A549 (cell line): Measurements from ENCODE around the gene NFIA. TPM values are rescaled to one million over a fixed set of nuclear protein-coding genes. Genes with fewer than 3 reads are reported as not detected.
"Not testable (repeated sequence)": the region's sequence is repeated elsewhere in the genome, so short reads cannot be mapped to it uniquely, and the experiment has no call there.

ENCODE experiments used
- ATAC-seq, 2 experiments: fragments of 200-7000 bp in 1 of 2; fragments of >200 bp in 1 of 2; cut with Nextera tagmentation in 1 of 2; cut with Tn5 transposase in 1 of 2; 3 replicates each; pipeline versions ENCODE4 v1.8.0 to v1.9.1; 2018 to 2020; ENCODE audit warnings: mild to moderate bottlenecking in 1 of 2, moderate library complexity in 1 of 2
- CTCF ChIA-PET: fragments of 300-600 bp; sonication (Branson Sonifier 250); formaldehyde crosslinking; extraction: SDS; loops from one replicate; lab custom pipeline; 2021; ENCODE audit warnings: antibody characterized with exemption, inconsistent platforms; lab: Yijun Ruan, JAX
- POLR2A ChIA-PET: fragments of 350-600 bp; formaldehyde crosslinking; extraction: SDS; loops from one replicate; lab custom pipeline; 2021; ENCODE audit warnings: antibody characterized with exemption, inconsistent platforms; lab: Yijun Ruan, JAX
- DNase-seq, 2 experiments: peaks; one replicate each; pipeline versions ENCODE4 v3.0.0 to v3.0.0-alpha.2; 2011 to 2016; ENCODE audit warnings: low read depth in 1 of 2, low spot score in 1 of 2
- FAIRE-seq: peaks from 2 replicates; lab custom pipeline; 2011; peaks lifted over from hg19 to GRCh38; lab: Jason Lieb, UNC
- H3K27ac ChIP-seq, 2 experiments: fragments of >200 bp; sonication (Bioruptor Twin); formaldehyde crosslinking; 3 replicates each; pipeline ENCODE4 v1.5.1; 2016 to 2017
- H3K4me1 ChIP-seq: fragments of >200 bp; sonication (Bioruptor Twin); formaldehyde crosslinking; 3 replicates; pipeline ENCODE4 v1.6.1; 2016
- H3K4me2 ChIP-seq: fragments of >200 bp; sonication (Bioruptor Twin); formaldehyde crosslinking; 3 replicates; pipeline ENCODE4 v1.6.1; 2016
- H3K4me3 ChIP-seq: fragments of >200 bp; sonication (Bioruptor Twin); formaldehyde crosslinking; 3 replicates; pipeline ENCODE4 v1.5.1; 2016
- H3K9me3 ChIP-seq: fragments of >200 bp; sonication (Bioruptor Twin); formaldehyde crosslinking; 3 replicates; pipeline ENCODE4 v1.6.1; 2016
- BHLHE40 ChIP-seq: IDR thresholded peaks from 2 replicates; pipeline ENCODE4 v1.6.1; 2012; ENCODE audit warnings: low read depth, low read length, inconsistent platforms
- CEBPB ChIP-seq, 2 experiments: fragments of >200 bp in 1 of 2; sonication (Bioruptor Twin) in 1 of 2; formaldehyde crosslinking in 1 of 2; IDR thresholded peaks; 2 replicates each; pipeline ENCODE4 v1.6.1; 2012 to 2016
- CHD2 ChIP-seq: fragments of 150-350 bp; IDR thresholded peaks from 2 replicates; pipeline ENCODE4 v1.6.1; 2014; ENCODE audit warnings: low read length; ENCODE audit not compliant: partially characterized antibody
- CTCF ChIP-seq: fragments of >200 bp; sonication (Bioruptor Twin); formaldehyde crosslinking; IDR thresholded peaks from 3 replicates; pipeline ENCODE4 v1.5.1; 2016
- E2F6 ChIP-seq: IDR thresholded peaks from 2 replicates; pipeline ENCODE4 v1.6.1; 2012; ENCODE audit warnings: low read depth, borderline replicate concordance
- EHMT2 ChIP-seq: fragments of 200-600 bp; sonication (generic); IDR thresholded peaks from 2 replicates; pipeline ENCODE4 v1.6.1; 2016; ENCODE audit warnings: antibody characterized with exemption, low read depth, mild to moderate bottlenecking, moderate library complexity
- GATA3 ChIP-seq: IDR thresholded peaks from 2 replicates; pipeline ENCODE4 v1.6.1; 2012; ENCODE audit warnings: borderline replicate concordance
- HDAC2 ChIP-seq: fragments of 200-600 bp; sonication (generic); IDR thresholded peaks from 2 replicates; pipeline ENCODE4 v1.6.1; 2016
- JUN ChIP-seq, 2 experiments: fragments of >200 bp; sonication (Bioruptor Twin); formaldehyde crosslinking; IDR thresholded peaks; 2 replicates in 1 of 2; 3 replicates in 1 of 2; pipeline ENCODE4 v1.6.1; 2016 to 2017
- MAFK ChIP-seq: fragments of 450-650 bp; IDR thresholded peaks from 2 replicates; pipeline ENCODE4 v1.6.1; 2014; ENCODE audit not compliant: partially characterized antibody
- NFE2L2 ChIP-seq: fragments of 150-350 bp; conservative IDR thresholded peaks from 2 replicates; pipeline ENCODE4 v1.6.1; 2014; ENCODE audit warnings: low read length
- NPAS2 ChIP-seq: fragments of 250-450 bp; sonication (Bioruptor Pico); IDR thresholded peaks from 2 replicates; pipeline ENCODE4 v1.8.0; 2022; ENCODE audit warnings: mild to moderate bottlenecking, moderate library complexity, borderline replicate concordance
- PHF8 ChIP-seq: fragments of 200-600 bp; sonication (generic); IDR thresholded peaks from 2 replicates; pipeline ENCODE4 v1.6.1; 2016; ENCODE audit warnings: low read depth, mild to moderate bottlenecking, antibody characterized with exemption, moderate library complexity, borderline replicate concordance
- POLR2A ChIP-seq: IDR thresholded peaks from 2 replicates; pipeline ENCODE4 v1.6.1; 2012; ENCODE audit warnings: mild to moderate bottlenecking, low read length
- POLR2AphosphoS2 ChIP-seq: conservative IDR thresholded peaks from 2 replicates; pipeline ENCODE4 v1.6.1; 2012; ENCODE audit warnings: low read length, improper control_type of control experiment, inconsistent platforms
- RAD21 ChIP-seq, 2 experiments: fragments of >200 bp in 1 of 2; sonication (Bioruptor Twin) in 1 of 2; formaldehyde crosslinking in 1 of 2; IDR thresholded peaks in 1 of 2; conservative IDR thresholded peaks in 1 of 2; 2 replicates in 1 of 2; 3 replicates in 1 of 2; pipeline ENCODE4 v1.6.1; 2012 to 2018; ENCODE audit warnings: inconsistent platforms in 1 of 2
- RARB ChIP-seq: fragments of 250-450 bp; sonication (Bioruptor Pico); IDR thresholded peaks from 2 replicates; pipeline ENCODE4 v1.8.0; 2021; ENCODE audit warnings: mild to moderate bottlenecking, moderate library complexity
- RCOR1 ChIP-seq: fragments of 150-350 bp; IDR thresholded peaks from 2 replicates; pipeline ENCODE4 v1.6.1; 2014; ENCODE audit warnings: antibody characterized with exemption, low read length, low read depth
- RFX5 ChIP-seq: fragments of 450-650 bp; IDR thresholded peaks from 2 replicates; pipeline ENCODE4 v1.7.1; 2014; ENCODE audit warnings: antibody characterized with exemption, mild to moderate bottlenecking, moderate library complexity
- TFCP2L1 ChIP-seq: fragments of 250-450 bp; sonication (Bioruptor Pico); IDR thresholded peaks from 2 replicates; pipeline ENCODE4 v1.5.0; 2021; ENCODE audit warnings: mild to moderate bottlenecking
- ZFP36 ChIP-seq: fragments of 450-650 bp; IDR thresholded peaks from 2 replicates; pipeline ENCODE4 v1.6.1; 2014; ENCODE audit warnings: borderline replicate concordance; ENCODE audit not compliant: partially characterized antibody
- WGBS: methylation state at CpG from one replicate; pipeline ENCODE4 v1.1.6; 2017; ENCODE audit errors: missing lambda C conversion rate; 5-methylcytosine and 5-hydroxymethylcytosine counted together
- polyA plus RNA-seq, 4 experiments: library from polyadenylated mRNA; depleted of rRNA in 3 of 4; stranded (reverse); fragments of >200 nt; fragmentation: RNase III in 1 of 4; extraction: RNeasy Plus Mini Kit Qiagen cat#74134 plus additional on column Dnase treatment in 1 of 4; gene quantifications; 2 replicates in 3 of 4; 3 replicates in 1 of 4; pipeline ENCODE4 v1.2.3, GENCODE V29; 2011 to 2017
- TF ChIP-seq, protein P1 (sequence below): fragments of >200 bp; sonication (Bioruptor Twin); formaldehyde crosslinking; IDR thresholded peaks from 3 replicates; pipeline ENCODE4 v1.6.1; 2016
- TF ChIP-seq, protein P2 (sequence below): IDR thresholded peaks from 2 replicates; pipeline ENCODE4 v1.6.1; 2012

The NFIA gene
- polyA plus RNA-seq, 2 of the 4 experiments (the other 2 are of a cell fraction): 6.5 to 25.8 TPM

- Histone ChIP-seq H3K9me3 (no peaks in the 10 kb centered on the region), H3K27ac (no peak overlapping the region), H3K4me3 (no peak overlapping the region), H3K4me2 (no peak overlapping the region), H3K4me1 (peaks cover 14% of the 10 kb centered on the region)
- TF ChIP-seq POLR2AphosphoS2 (no peak), RCOR1 (no peak), CTCF (no peak), RARB (CRISPR knock-in tag) (no peak), HDAC2 (no peak), BHLHE40 (no peak), TFCP2L1 (CRISPR knock-in tag) (no peak), RAD21 (conservative IDR thresholded peaks at IDR 0.05 in 1 of 2, IDR thresholded peaks at IDR 0.05 in 1 of 2) (no peak), NPAS2 (no peak), NFE2L2 (no peak), ZFP36 (no peak), JUN (IDR thresholded peaks at IDR 0.05) (no peak), CHD2 (no peak), RFX5 (no peak)
- TF ChIP-seq, protein P1, sequence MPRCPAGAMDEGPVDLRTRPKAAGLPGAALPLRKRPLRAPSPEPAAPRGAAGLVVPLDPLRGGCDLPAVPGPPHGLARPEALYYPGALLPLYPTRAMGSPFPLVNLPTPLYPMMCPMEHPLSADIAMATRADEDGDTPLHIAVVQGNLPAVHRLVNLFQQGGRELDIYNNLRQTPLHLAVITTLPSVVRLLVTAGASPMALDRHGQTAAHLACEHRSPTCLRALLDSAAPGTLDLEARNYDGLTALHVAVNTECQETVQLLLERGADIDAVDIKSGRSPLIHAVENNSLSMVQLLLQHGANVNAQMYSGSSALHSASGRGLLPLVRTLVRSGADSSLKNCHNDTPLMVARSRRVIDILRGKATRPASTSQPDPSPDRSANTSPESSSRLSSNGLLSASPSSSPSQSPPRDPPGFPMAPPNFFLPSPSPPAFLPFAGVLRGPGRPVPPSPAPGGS: no peak
- WGBS: 90% methylated on average over 5 of the region's 5 CpGs
- DNase-seq (no peak), FAIRE-seq (no peak), ATAC-seq (no peak)
- ChIA-PET POLR2A (no interaction called here), CTCF (no interaction called here)
Measured at GRCh38 chr1:61073871-61074270, 8.5 kb upstream of the NFIA start.

DNA sequence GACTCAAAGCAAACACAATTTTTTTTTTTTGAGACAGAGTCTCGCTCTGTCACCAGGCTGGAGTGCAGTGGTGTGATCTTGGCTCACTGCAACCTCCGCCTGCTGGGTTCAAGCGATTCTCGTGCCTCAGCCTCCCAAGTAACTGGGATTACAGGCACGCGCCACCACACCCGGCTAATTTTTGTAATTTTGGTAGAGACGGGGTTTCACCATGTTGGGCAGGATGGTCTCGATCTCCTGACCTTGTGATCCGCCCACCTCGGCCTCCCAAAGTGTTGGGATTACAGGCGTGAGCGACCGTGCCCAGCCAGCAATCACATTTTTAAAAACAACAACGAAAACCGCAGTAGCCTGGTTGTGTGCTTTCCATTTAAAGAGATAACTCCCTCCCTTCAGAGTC lies 6.5 kb upstream of the NFIA start:
- H3K4me1 ChIP-seq: peaks cover 30% of the 10 kb centered on the region
- ChIA-PET CTCF (interaction anchor here (1.6 kb wide), 1 partner anchor 18 kb away, joined by 3 read pairs; no protein-coding TSS in a partner anchor), POLR2A (interaction anchor here (1.5 kb wide), 1 partner anchor 17 kb away, joined by 5 read pairs; no protein-coding TSS in a partner anchor)
- H3K27ac ChIP-seq, H3K4me2 ChIP-seq, FAIRE-seq, H3K9me3 ChIP-seq, DNase-seq, ATAC-seq, H3K4me3 ChIP-seq: not testable (repeated sequence)
- WGBS: 91% methylated on average over 16 of the region's 16 CpGs

- Histone ChIP-seq H3K4me3 (peak overlapping the region; percentile 54), H3K4me2 (peak overlapping the region; percentile 89), H3K27ac (peak overlapping the region; percentile 79 to 88), H3K9me3 (no peaks in the 10 kb centered on the region)
- POLR2A ChIA-PET: interaction anchor here (0.7 to 2.1 kb wide), 5 partner anchors 18 to 375 kb away, joined by 3 to 12 read pairs (median 6); no protein-coding TSS in a partner anchor
- WGBS: 3% methylated on average over 36 of the region's 49 CpGs
- peak; percentile 71 to 91 for DNase-seq
- TF ChIP-seq, protein P1: 0 out of 3 replicates have a peak, but pooled peaks have one; percentile 46
- TF ChIP-seq RAD21 (conservative IDR thresholded peaks at IDR 0.05 in 1 of 2, IDR thresholded peaks at IDR 0.05 in 1 of 2): peak in 1 of 2 experiments; percentile 20; a peak in 1 of 5 replicates
- TF ChIP-seq JUN (IDR thresholded peaks at IDR 0.05): peak in 1 of 2 experiments; percentile 65; a peak in 1 of 5 replicates
- TF ChIP-seq POLR2A: peak; percentile 53
- TF ChIP-seq GATA3: peak; percentile 42; the same call in 1 of the 2 replicates
- no peak for TF ChIP-seq CTCF
- TF ChIP-seq EHMT2: no peak
- 0 out of 2 replicates have a peak, but pooled peaks have one; percentile 17 for TF ChIP-seq PHF8
- TF ChIP-seq MAFK: peak; percentile 24
- TF ChIP-seq, protein P2, sequence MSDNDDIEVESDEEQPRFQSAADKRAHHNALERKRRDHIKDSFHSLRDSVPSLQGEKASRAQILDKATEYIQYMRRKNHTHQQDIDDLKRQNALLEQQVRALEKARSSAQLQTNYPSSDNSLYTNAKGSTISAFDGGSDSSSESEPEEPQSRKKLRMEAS: peak; percentile 92
- TF ChIP-seq CHD2: peak; percentile 63
- TF ChIP-seq CEBPB (IDR thresholded peaks at IDR 0.05): peak in 1 of 2 experiments; percentile 25; a peak in 2 of 4 replicates
- TF ChIP-seq E2F6: peak; percentile 38; the same call in 1 of the 2 replicates
- TF ChIP-seq RARB (CRISPR knock-in tag): no peak
- TF ChIP-seq, all 56 proteins: peak for 11
- CTCF ChIA-PET: interaction anchor here (1.3 to 3.5 kb wide), 4 partner anchors 20 to 263 kb away, joined by 3 to 20 read pairs (median 4); no protein-coding TSS in a partner anchor
- ATAC-seq (peak; percentile 83 to 89), FAIRE-seq (no peak)
- peaks cover 34% of the 10 kb centered on the region for H3K4me1 ChIP-seq
Measured at GRCh38 chr1:61076728-61077675, 5.4 kb upstream of the NFIA start.
